Gastroesophageal sphincter (tissue), 4 donors: ENCODE results near the gene ZNF74. TPM values are rescaled to one million over a fixed set of nuclear protein-coding genes. Genes with fewer than 3 reads are reported as not detected.
"Not testable (repeated sequence)": the region's sequence is repeated elsewhere in the genome, so short reads cannot be mapped to it uniquely, and the experiment has no call there.

ENCODE experiments used
- ATAC-seq: fragments of 150-250 bp; one replicate; pipeline ENCODE4 v1.9.1; 2016; ENCODE audit warnings: mild to moderate bottlenecking, moderate library complexity
- H3K27ac ChIP-seq, 4 donors: fragments of 200-600 bp; sonication (generic) in 3 of 4; 1 replicate in 3 of 4; 2 replicates in 1 of 4; pipeline ENCODE4 v1.5.1; 2016 to 2019
- H3K27me3 ChIP-seq: fragments of 200-600 bp; sonication (generic); one replicate; pipeline ENCODE4 v1.5.1; 2019
- H3K36me3 ChIP-seq, 2 donors: fragments of 200-600 bp; sonication (generic); one replicate each; pipeline ENCODE4 v1.5.1; 2019; ENCODE audit warnings: control low read depth in 1 of 2
- H3K4me1 ChIP-seq, 3 donors: fragments of 200-600 bp; sonication (generic); 1 replicate in 2 of 3; 2 replicates in 1 of 3; pipeline ENCODE4 v1.5.1; 2016 to 2019; ENCODE audit warnings: control low read depth in 2 of 3
- H3K4me3 ChIP-seq, 2 donors: fragments of 200-600 bp; sonication (generic); one replicate each; pipeline ENCODE4 v1.5.1; 2019; ENCODE audit warnings: mild to moderate bottlenecking in 1 of 2, moderate library complexity in 1 of 2
- H3K9me3 ChIP-seq, 3 donors: fragments of 200-600 bp; sonication (generic); one replicate each; pipeline ENCODE4 v1.5.1; 2017 to 2019; ENCODE audit warnings: control low read depth in 2 of 3
- CTCF ChIP-seq, 4 experiments: fragments of 200-600 bp in 2 of 4; fragments of 450-650 bp in 2 of 4; sonication (generic) in 1 of 4; IDR thresholded peaks; one replicate each; pipeline ENCODE4 v1.5.1; 2017 to 2019; ENCODE audit warnings: antibody characterized with exemption in 4 of 4, mild to moderate bottlenecking in 2 of 4, moderate library complexity in 2 of 4
- EP300 ChIP-seq: sonication (generic); formaldehyde crosslinking; IDR thresholded peaks from one replicate; pipeline ENCODE4 v1.6.1; 2017; ENCODE audit warnings: antibody characterized with exemption, mild to moderate bottlenecking
- POLR2A ChIP-seq, 2 donors: fragments of 450-650 bp; IDR thresholded peaks; one replicate each; pipeline ENCODE4 v1.6.1; 2017; ENCODE audit warnings: antibody characterized with exemption in 2 of 2, mild to moderate bottlenecking in 2 of 2, moderate library complexity in 1 of 2
- POLR2AphosphoS5 ChIP-seq: sonication (generic); formaldehyde crosslinking; IDR thresholded peaks from one replicate; pipeline ENCODE4 v1.6.1; 2017; ENCODE audit warnings: antibody characterized with exemption
- WGBS, 2 donors: methylation state at CpG; one replicate each; pipeline ENCODE4 v1.1.5; 2018; ENCODE audit warnings: low coverage in 1 of 2; 5-methylcytosine and 5-hydroxymethylcytosine counted together
- total RNA-seq, 4 donors: library from RNA; depleted of rRNA; stranded (reverse); fragments of >200 nt; gene quantifications; one replicate each; pipeline ENCODE4 v1.1.0, GENCODE V29; 2016

Gene ZNF74
- total RNA-seq, 4 donors from 2014 or later: 8.6 to 19.9 (median 11.1) TPM

GRCh38 chr22:20450551-20450906 is 56.6 kb downstream of the ZNF74 start:
- ATAC-seq: no peak
- H3K4me3 ChIP-seq: no peak overlapping the region
- no peak overlapping the region for H3K27ac ChIP-seq
- no peak for TF ChIP-seq POLR2A (IDR thresholded peaks at IDR 0.05)
- TF ChIP-seq EP300: no peak
- no peak for TF ChIP-seq POLR2AphosphoS5
- no peak for TF ChIP-seq CTCF (IDR thresholded peaks at IDR 0.05)
- no peaks in the 10 kb centered on the region for H3K4me1 ChIP-seq
- 100% methylated on average over 1 of the region's 1 CpG; no CpG with 5 or more reads in 1 of the 2 donors for WGBS, 2 donors
- H3K9me3 ChIP-seq: no peaks in the 10 kb centered on the region
- peaks cover 0 to 48% of the 10 kb centered on the region in 2 donors for H3K36me3 ChIP-seq
- no peaks in the 10 kb centered on the region for H3K27me3 ChIP-seq

- 92 to 100% methylated on average over 2 to 15 of the region's 15 CpGs for WGBS, 2 donors
Observed at GRCh38 chr22:20451129-20451778, 57.3 kb downstream of the ZNF74 start.

GRCh38 chr22:20451920-20452319 is 58.0 kb downstream of the ZNF74 start:
- H3K36me3 ChIP-seq: peaks cover 0 to 40% of the 10 kb centered on the region in 2 donors
- no peak overlapping the region for H3K27ac ChIP-seq
- no peaks in the 10 kb centered on the region for H3K27me3 ChIP-seq
- TF ChIP-seq POLR2AphosphoS5 (no peak), POLR2A (IDR thresholded peaks at IDR 0.05) (no peak), EP300 (no peak), CTCF (IDR thresholded peaks at IDR 0.05) (no peak)
- ATAC-seq: no peak
- no peaks in the 10 kb centered on the region for H3K4me1 ChIP-seq
- H3K9me3 ChIP-seq: no peaks in the 10 kb centered on the region
- 40 to 80% methylated on average over 1 of the region's 2 CpGs for WGBS, 2 donors
- H3K4me3 ChIP-seq: no peak overlapping the region

More at GRCh38 chr22:20451129-20451778, 57.3 kb downstream of the ZNF74 start:
- H3K27me3 ChIP-seq, ATAC-seq, H3K27ac ChIP-seq, H3K9me3 ChIP-seq, H3K4me3 ChIP-seq, H3K4me1 ChIP-seq: not testable (repeated sequence)
- peaks cover 0 to 40% of the 10 kb centered on the region in 2 donors for H3K36me3 ChIP-seq

GRCh38 chr22:20453222-20453621 is 59.3 kb downstream of the ZNF74 start:
- 88 to 94% methylated on average over 3 of the region's 3 CpGs for WGBS, 2 donors
- no peaks in the 10 kb centered on the region for H3K4me1 ChIP-seq
- no peaks in the 10 kb centered on the region for H3K27me3 ChIP-seq
- no peak overlapping the region for H3K27ac ChIP-seq
- H3K36me3 ChIP-seq: peaks cover 0 to 50% of the 10 kb centered on the region in 2 donors
- TF ChIP-seq CTCF (IDR thresholded peaks at IDR 0.05): no peak
- no peak overlapping the region for H3K4me3 ChIP-seq
- no peaks in the 10 kb centered on the region for H3K9me3 ChIP-seq
- ATAC-seq: no peak

GRCh38 chr22:20455709-20456063 is 61.7 kb downstream of the ZNF74 start:
- H3K4me1 ChIP-seq: peaks cover 0 to 4% (median 0%) of the 10 kb centered on the region in 3 donors
- no peaks in the 10 kb centered on the region for H3K9me3 ChIP-seq
- peaks cover 0 to 58% of the 10 kb centered on the region in 2 donors for H3K36me3 ChIP-seq
- WGBS, 2 donors: 80 to 88% methylated on average over 6 to 8 of the region's 8 CpGs
- no peak for ATAC-seq
- H3K27ac ChIP-seq: no peak overlapping the region
- no peaks in the 10 kb centered on the region for H3K27me3 ChIP-seq
- no peak overlapping the region for H3K4me3 ChIP-seq
- TF ChIP-seq POLR2AphosphoS5 (no peak), CTCF (IDR thresholded peaks at IDR 0.05) (no peak), EP300 (no peak), POLR2A (IDR thresholded peaks at IDR 0.05) (no peak)
